ENCODE data around the gene THBS3. TPM values are rescaled to one million over a fixed set of nuclear protein-coding genes. Genes with fewer than 3 reads are reported as not detected.
A peak's percentile ranks its signal among the peaks of the same experiment; 100 is the strongest.

The THBS3 gene
- total and polyA plus RNA-seq, 11 donors, result 2.7 to 22.2 (median 5.5) TPM

- no peaks in the 10 kb centered on the region for H3K9me3 ChIP-seq
- no peak overlapping the region for H3K4me3 ChIP-seq
- peak in 2 of 5 donors; percentile 17 to 42 for DNase-seq
- intact Hi-C loops (cut with DNase I), result no loop called here
- no peaks in the 10 kb centered on the region for H3K36me3 ChIP-seq
- 67 to 80% (median 70%) methylated on average over 6 of the region's 6 CpGs for WGBS, 4 donors
- peak overlapping the region in 4 of 12 donors; percentile 23 to 68 (median 62) for H3K27ac ChIP-seq
- ATAC-seq, result no peak
- TF ChIP-seq CTCF (IDR thresholded peaks at IDR 0.05), result no peak
- TF ChIP-seq POLR2A (IDR thresholded peaks at IDR 0.05), result no peak
- no peaks in the 10 kb centered on the region for H3K27me3 ChIP-seq
- peaks cover 0 to 14% (median 8%) of the 10 kb centered on the region in 12 donors for H3K4me1 ChIP-seq
These were observed 22.0 kb downstream of the THBS3 start for GRCh38 chr1:155185783-155186066.

DNA sequence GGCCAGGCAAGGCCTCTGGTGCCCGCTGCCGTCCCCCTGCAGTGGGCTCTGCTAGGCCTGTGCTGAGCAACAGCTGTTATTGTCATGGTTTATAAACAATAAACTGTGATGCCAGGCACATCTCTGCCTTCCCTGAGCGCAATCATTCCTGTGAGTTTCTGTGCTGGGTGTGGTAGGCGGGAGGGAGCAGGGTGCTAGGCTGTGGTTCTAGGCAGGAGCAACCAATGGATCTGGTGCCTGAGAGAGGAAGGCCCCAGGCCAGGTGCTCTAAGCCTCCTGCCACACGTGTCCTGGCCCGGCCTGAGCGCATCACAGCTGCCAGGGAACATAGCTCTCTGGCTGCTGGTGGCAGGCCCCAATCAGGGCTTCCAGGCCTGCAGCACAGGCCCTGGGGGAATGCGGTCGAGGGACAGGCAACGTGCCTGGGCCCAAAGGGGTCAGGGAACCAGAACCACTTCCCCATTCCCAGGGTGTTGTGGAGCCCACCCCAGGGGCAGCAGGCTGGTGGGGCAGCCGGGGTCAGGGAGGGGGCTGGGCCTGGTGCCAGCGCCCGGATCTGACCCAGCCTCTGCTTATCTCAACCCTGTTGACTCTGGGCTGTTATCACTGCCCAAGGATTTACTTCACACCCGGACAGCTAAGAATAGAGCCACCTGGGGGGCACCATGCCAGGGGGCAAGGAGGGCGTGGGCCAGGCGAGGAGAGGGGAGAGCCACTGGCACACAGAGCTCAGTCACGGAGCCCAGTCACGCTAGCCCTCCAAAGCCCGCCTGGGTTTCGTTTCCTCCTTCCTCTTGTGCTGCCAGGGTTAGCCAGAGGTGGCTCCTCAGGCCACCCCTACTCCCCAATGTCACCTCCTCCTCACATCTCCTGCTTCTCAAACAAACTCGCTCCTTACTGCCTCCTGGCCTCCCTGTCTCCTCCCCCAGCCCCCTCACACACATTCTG lies 22.6 kb downstream of the THBS3 start:
- Histone ChIP-seq H3K36me3 (no peaks in the 10 kb centered on the region), H3K9me3 (no peaks in the 10 kb centered on the region), H3K4me1 (peaks cover 0 to 14% (median 8%) of the 10 kb centered on the region in 12 donors), H3K27me3 (no peaks in the 10 kb centered on the region), H3K27ac (peak overlapping the region in 10 of 12 donors; percentile 23 to 73 (median 61)), H3K4me3 (no peak overlapping the region)
- intact Hi-C loops (cut with DNase I), result no loop called here
- no peak for TF ChIP-seq CTCF (IDR thresholded peaks at IDR 0.05)
- peak in 3 of 5 donors; percentile 54 to 74 (median 73) for DNase-seq
- WGBS, 4 donors, result 42 to 54% (median 46%) methylated on average over 15 to 21 of the region's 21 CpGs
- peak; percentile 60 to 81 (median 73) for ATAC-seq

DNA sequence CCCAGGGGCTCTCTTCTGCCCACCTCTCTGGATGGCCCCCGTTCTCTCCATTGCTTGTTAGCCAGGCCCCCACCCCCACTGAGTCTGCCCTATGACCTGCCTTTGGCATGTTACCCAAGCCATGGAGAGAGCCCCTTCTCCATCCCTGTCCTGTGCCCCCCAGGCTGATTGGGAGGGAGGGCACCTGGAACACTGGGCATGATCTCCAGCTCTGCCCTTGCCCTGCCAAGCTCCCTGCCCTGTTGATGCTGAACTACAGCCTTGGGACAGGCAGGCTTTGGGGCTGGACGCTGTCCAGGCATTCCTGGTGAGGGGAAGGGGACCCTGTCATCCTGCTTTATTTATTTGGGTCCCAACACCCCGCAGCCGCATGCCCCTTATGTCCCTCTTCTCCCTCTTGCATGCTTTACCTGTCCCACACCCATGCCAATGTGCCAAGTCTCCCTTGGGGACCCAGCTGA lies 23.3 kb downstream of the THBS3 start:
- Histone ChIP-seq H3K36me3 (no peaks in the 10 kb centered on the region), H3K9me3 (no peaks in the 10 kb centered on the region), H3K4me3 (no peak overlapping the region), H3K27me3 (no peaks in the 10 kb centered on the region), H3K4me1 (peaks cover 0 to 14% (median 8%) of the 10 kb centered on the region in 12 donors), H3K27ac (peak overlapping the region in 4 of 12 donors; percentile 23 to 68 (median 64))
- intact Hi-C loops (cut with DNase I), result no loop called here
- TF ChIP-seq POLR2A (IDR thresholded peaks at IDR 0.05) (no peak), CTCF (IDR thresholded peaks at IDR 0.05) (no peak)
- ATAC-seq (no peak), DNase-seq (peak in 2 of 5 donors; percentile 12 to 38)
- 85 to 95% (median 93%) methylated on average over 4 of the region's 4 CpGs for WGBS, 4 donors

GRCh38 chr1:155183775-155184221 lies 23.9 kb downstream of the THBS3 start:
- 88 to 93% (median 91%) methylated on average over 18 to 20 of the region's 20 CpGs for WGBS, 4 donors
- intact Hi-C loops (cut with DNase I), result no loop called here
- Histone ChIP-seq H3K36me3 (no peaks in the 10 kb centered on the region), H3K4me1 (peaks cover 0 to 14% (median 8%) of the 10 kb centered on the region in 12 donors), H3K4me3 (no peak overlapping the region), H3K27ac (no peak overlapping the region), H3K9me3 (no peaks in the 10 kb centered on the region), H3K27me3 (no peaks in the 10 kb centered on the region)
- no peak for ATAC-seq
- TF ChIP-seq CTCF (IDR thresholded peaks at IDR 0.05) (no peak), POLR2A (IDR thresholded peaks at IDR 0.05) (no peak)
- peak in 2 of 5 donors; percentile 21 to 31 for DNase-seq
